ENCODE measurements around the gene SFXN5. TPM values are rescaled to one million over a fixed set of nuclear protein-coding genes. Genes with fewer than 3 reads are reported as not detected.

Gene SFXN5
- total and polyA plus RNA-seq, 2 of the 4 experiments (the other 2 are of a cell fraction), result 8.6 to 17.0 TPM

- Histone ChIP-seq H3K23ac (ENCODE audit: low read depth, low read length) (no peak overlapping the region), H3K9me3 (ENCODE audit: control insufficient read depth, insufficient read depth, low read length) (no peaks in the 10 kb centered on the region), H4K20me1 (ENCODE audit: insufficient read depth, low read length) (no peaks in the 10 kb centered on the region), H3K79me1 (ENCODE audit: low read depth in 1 of 2, low read length in 2 of 2) (peaks cover 0 to 3% of the 10 kb centered on the region in 2 experiments; a peak in 1 of 4 replicates), H4K8ac (ENCODE audit: low read depth in 2 of 2, low read length in 2 of 2) (no peak overlapping the region), H2AFZ (replicated peaks; ENCODE audit: low read length, poor library complexity) (no peak overlapping the region), H2BK20ac (ENCODE audit: low read depth, low read length) (no peak overlapping the region), H3K4me1 (ENCODE audit: control insufficient read depth, insufficient read depth, low read length) (peaks cover 10% of the 10 kb centered on the region), H3K27me3 (ENCODE audit: control insufficient read depth, insufficient read depth, low read length) (no peaks in the 10 kb centered on the region), H2AK5ac (ENCODE audit: low read depth, low read length) (no peak overlapping the region), H3K9ac (ENCODE audit: low read depth, low read length) (no peak overlapping the region), H3K4me3 (ENCODE audit: insufficient read depth, low read depth, low read length) (no peak overlapping the region), H2AK9ac (replicated peaks; ENCODE audit: low read depth, low read length, poor library complexity) (no peak overlapping the region), H3K14ac (replicated peaks; ENCODE audit: low read depth, low read length) (no peak overlapping the region), H3K4me2 (ENCODE audit: low read depth, low read length) (no peak overlapping the region), H4K5ac (ENCODE audit: low read depth, low read length) (no peak overlapping the region), H3K36me3 (ENCODE audit: control insufficient read depth, insufficient read depth, low read length) (no peaks in the 10 kb centered on the region; the same call in 1 of the 2 replicates), H2BK15ac (ENCODE audit: low read depth, low read length) (no peak overlapping the region), H2BK120ac (ENCODE audit: low read depth, low read length) (no peak overlapping the region), H3K27ac (ENCODE audit: insufficient read depth, low read length) (no peak overlapping the region), H4K91ac (ENCODE audit: insufficient read depth, low read depth, low read length) (no peak overlapping the region), H2BK5ac (ENCODE audit: low read depth, low read length, poor library complexity, severe bottlenecking) (no peak overlapping the region), H3K9me1 (ENCODE audit: insufficient read depth, low read length) (peaks cover 16% of the 10 kb centered on the region), H3K56ac (ENCODE audit: extremely low read depth, insufficient read depth, low read length) (no peak overlapping the region), H3K4ac (ENCODE audit: low read depth, low read length) (no peak overlapping the region), H3K18ac (ENCODE audit: low read depth, low read length) (no peak overlapping the region)
- intact Hi-C loops (cut with micrococcal nuclease) (no loop called here), in situ Hi-C loops (cut with MboI; ENCODE audit: low sequenced_read_pairs) (no loop called here), dilution Hi-C loops (cut with HindIII; ENCODE audit: low sequenced_read_pairs, unreplicated experiment) (no loop called here)
- no TSS peak for BruUV-seq (replicated peaks)
- ChIA-PET POLR2A (ENCODE audit: unreplicated experiment) (no interaction called here), CTCF (no interaction called here)
- WGBS, 2 experiments (ENCODE audit: extremely low coverage in 2 of 2, insufficient read length in 1 of 2), result 100% methylated on average over 3 of the region's 8 CpGs; no CpG with 5 or more reads in 1 of the 2 experiments
- DNase-seq (no peak), ATAC-seq (ENCODE audit: low read depth) (no peak)
- TF ChIP-seq RFX5 (IDR thresholded peaks at IDR 0.05; ENCODE audit: low read depth, low read length), result no peak
- TF ChIP-seq MAFK (IDR thresholded peaks at IDR 0.05; ENCODE audit: low read depth, low read length), result no peak
- no peak for TF ChIP-seq CEBPB (IDR thresholded peaks at IDR 0.05; ENCODE audit: low read depth, low read length)
- no peak for TF ChIP-seq ELK1 (IDR thresholded peaks at IDR 0.05; ENCODE audit: borderline replicate concordance, low read depth, low read length)
- TF ChIP-seq RCOR1 (IDR thresholded peaks at IDR 0.05; ENCODE audit: insufficient replicate concordance, low read length), result no peak
- no peak for TF ChIP-seq NFE2L2 (IDR thresholded peaks at IDR 0.05; ENCODE audit: low read depth, low read length)
- no peak for TF ChIP-seq CHD1 (IDR thresholded peaks at IDR 0.05; ENCODE audit: low read depth, low read length)
- TF ChIP-seq BHLHE40 (IDR thresholded peaks at IDR 0.05; ENCODE audit: low read depth, low read length), result no peak
These were observed 68.5 kb downstream of the SFXN5 start for GRCh38 chr2:73003027-73003426.

All from IMR-90 (cell line).